GOT3 (cell line): ENCODE results near the gene RRP1.

Source experiments
- DNase-seq: peaks from one replicate; lab custom pipeline; 2025; ENCODE audit warnings: mixed read lengths; lab: John Stamatoyannopoulos, UW

The RRP1 gene

GRCh38 chr21:43801006-43801783, 11.8 kb downstream of the RRP1 start:
- DNase-seq, result no peak

- DNase-seq, result no peak
These were observed 13.4 kb downstream of the RRP1 start for GRCh38 chr21:43802713-43803313.

- DNase-seq, result no peak
These were observed 14.4 kb downstream of the RRP1 start for GRCh38 chr21:43803558-43804300.

GRCh38 chr21:43805275-43805800, 16.0 kb downstream of the RRP1 start:
- DNase-seq, result no peak

- DNase-seq, result no peak
These were observed 16.8 kb downstream of the RRP1 start for GRCh38 chr21:43806017-43806710.

- peak; percentile 27 for DNase-seq
These were observed 19.0 kb downstream of the RRP1 start for GRCh38 chr21:43808367-43808766.

- no peak for DNase-seq
These were observed 19.5 kb downstream of the RRP1 start for GRCh38 chr21:43808832-43809251.

GRCh38 chr21:43809346-43809799, 20.0 kb downstream of the RRP1 start:
- DNase-seq, result no peak

GRCh38 chr21:43809853-43810504, 20.6 kb downstream of the RRP1 start:
- no peak for DNase-seq

- peak; percentile 54 for DNase-seq
These were observed 21.3 kb downstream of the RRP1 start for GRCh38 chr21:43810505-43811261.

GRCh38 chr21:43811262-43812105, 22.1 kb downstream of the RRP1 start:
- no peak for DNase-seq

- DNase-seq, result no peak
These were observed 22.9 kb downstream of the RRP1 start for GRCh38 chr21:43812139-43812821.

- no peak for DNase-seq
These were observed 23.7 kb downstream of the RRP1 start for GRCh38 chr21:43812957-43813655.

GRCh38 chr21:43813656-43813980, 24.2 kb downstream of the RRP1 start:
- no peak for DNase-seq

GRCh38 chr21:43814215-43815106, 25.1 kb downstream of the RRP1 start:
- DNase-seq, result no peak

- no peak for DNase-seq
These were observed 25.8 kb downstream of the RRP1 start for GRCh38 chr21:43815107-43815613.

GRCh38 chr21:43815991-43816390, 26.6 kb downstream of the RRP1 start:
- no peak for DNase-seq
